Measurements from ENCODE around the gene TMEM154.

Gene TMEM154

GRCh38 chr4:152599095-152599494 lies 80.7 kb downstream of the TMEM154 start:
- in situ Hi-C loops (cut with HindIII; ENCODE audit: low sequenced_read_pairs): no loop called here

DNA sequence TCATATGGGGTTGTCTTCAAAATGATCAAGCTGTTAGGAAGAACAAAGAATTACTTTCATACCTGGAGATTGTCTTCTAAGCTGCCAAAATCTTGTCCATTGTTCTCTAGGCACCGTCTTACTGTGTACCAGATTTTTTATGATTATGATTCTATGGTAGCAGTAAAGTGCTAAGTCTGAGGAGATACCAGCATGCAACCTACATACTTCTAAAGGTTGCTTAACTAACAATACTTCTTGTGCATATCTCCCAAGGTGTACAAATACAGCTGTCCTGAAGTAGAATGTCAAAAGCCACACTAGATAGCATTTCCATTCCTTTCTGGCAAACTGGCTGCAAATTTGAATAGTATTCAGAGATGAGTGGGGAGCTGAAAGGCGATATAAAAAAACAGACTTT lies 81.3 kb downstream of the TMEM154 start:
- in situ Hi-C loops (cut with HindIII; ENCODE audit: low sequenced_read_pairs): no loop called here

DNA sequence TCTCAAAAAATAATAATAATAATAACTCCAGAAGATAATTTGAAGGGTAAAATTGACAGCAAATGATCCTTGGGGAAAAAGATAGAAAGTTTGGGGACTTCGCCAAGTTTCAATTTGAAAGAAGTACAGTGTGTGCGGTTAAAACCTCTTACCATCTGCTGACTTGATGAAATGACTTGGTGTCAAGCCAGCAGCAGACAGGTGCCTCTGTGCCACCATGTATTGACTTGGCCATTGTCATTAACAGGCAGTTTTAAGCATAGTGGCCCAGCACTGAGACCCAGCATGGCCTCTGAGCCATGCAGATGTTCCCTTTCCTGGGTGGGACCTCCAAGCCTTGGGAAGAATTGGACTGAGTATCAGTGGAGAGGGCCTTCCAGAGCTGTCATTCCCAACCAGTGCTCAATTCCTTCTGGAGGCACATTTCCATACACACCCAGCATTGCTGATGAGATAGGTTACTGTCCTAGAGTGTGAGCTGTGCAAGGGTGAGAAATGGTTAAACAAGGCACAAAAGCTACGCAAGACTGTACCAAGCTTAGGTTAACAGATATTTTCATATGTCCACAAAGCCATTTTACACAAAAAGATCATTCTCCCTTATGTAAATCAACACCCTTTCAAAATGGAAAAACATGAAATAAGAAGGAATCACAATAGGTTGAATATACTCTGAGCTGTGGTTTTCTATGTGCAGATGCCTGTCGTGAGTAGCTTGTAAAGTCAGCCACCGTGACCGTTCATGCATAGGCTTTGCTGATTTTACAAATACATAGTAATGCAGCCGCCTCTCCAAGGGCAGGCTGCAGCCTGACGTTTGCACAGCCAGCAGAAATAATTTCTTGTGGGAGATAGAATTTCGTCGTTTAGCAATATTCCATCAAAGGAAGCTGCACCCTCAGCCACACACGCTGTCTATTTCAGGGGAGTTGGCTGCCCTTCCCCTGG lies 84.5 kb downstream of the TMEM154 start:
- in situ Hi-C loops (cut with HindIII; ENCODE audit: low sequenced_read_pairs): no loop called here

GRCh38 chr4:152594057-152594456 lies 85.7 kb downstream of the TMEM154 start:
- in situ Hi-C loops (cut with HindIII; ENCODE audit: low sequenced_read_pairs): no loop called here

DNA sequence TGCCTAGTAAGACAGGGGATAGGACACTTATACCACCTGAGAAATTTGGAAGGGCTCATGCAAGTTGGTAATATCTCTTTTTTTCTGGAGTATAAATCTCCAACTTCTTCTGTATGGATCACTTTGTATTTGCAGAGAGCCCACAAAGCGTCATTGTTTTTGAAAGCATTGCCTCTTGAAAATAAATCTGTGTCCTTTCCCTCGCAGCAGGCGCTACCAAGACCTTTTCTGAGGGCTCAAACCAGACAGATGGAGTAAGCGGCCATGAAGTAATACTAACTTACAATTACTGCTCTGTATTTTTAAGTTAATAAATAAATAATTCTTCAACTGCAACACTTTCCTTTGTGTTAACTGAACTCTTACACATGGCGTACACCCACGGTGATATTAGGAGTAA lies 87.9 kb downstream of the TMEM154 start:
- in situ Hi-C loops (cut with HindIII; ENCODE audit: low sequenced_read_pairs): no loop called here

GRCh38 chr4:152591396-152591795 lies 88.4 kb downstream of the TMEM154 start:
- in situ Hi-C loops (cut with HindIII; ENCODE audit: low sequenced_read_pairs): no loop called here

- in situ Hi-C loops (cut with HindIII; ENCODE audit: low sequenced_read_pairs): no loop called here
These were observed 89.4 kb downstream of the TMEM154 start for GRCh38 chr4:152590179-152591031.

DNA sequence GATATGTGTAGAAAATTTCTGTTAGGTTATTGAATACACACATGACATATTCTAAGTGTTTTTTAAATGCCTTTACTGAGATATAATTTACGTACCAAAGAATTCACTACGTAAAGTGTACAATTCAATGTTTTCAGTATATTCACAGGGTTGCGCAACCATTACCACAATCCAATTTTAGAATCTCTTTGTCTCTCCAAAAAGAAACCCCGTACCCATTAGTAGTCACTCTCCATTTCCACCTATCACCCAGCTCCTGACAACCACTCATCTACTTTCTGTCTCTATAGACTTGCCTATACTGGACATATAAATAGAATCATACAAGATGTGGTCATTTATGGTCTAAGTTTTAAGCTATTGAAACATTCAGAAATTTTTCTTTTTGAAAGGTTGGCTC lies 90.9 kb downstream of the TMEM154 start:
- in situ Hi-C loops (cut with HindIII; ENCODE audit: low sequenced_read_pairs): no loop called here

DNA sequence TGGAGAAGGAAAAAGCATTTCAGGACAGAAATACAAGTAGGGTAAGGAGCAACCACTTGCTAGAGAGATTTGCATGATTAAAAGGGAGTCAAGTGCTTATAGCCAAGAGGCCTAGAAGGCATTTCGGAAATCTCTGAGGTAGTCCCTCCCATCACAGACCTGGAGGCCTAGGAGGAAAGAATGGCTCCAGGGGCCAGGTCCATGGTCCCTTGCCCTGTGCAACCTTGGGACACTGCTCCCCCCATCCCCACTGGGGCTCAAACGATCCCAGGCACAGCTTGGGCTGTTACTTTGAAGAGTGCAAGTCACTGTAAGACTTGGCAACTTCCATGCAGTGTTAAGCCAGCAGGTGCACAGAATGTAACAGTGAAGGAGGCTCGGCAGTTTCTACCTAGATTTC lies 92.7 kb downstream of the TMEM154 start:
- in situ Hi-C loops (cut with HindIII; ENCODE audit: low sequenced_read_pairs): no loop called here

GRCh38 chr4:152586668-152587067 lies 93.1 kb downstream of the TMEM154 start:
- in situ Hi-C loops (cut with HindIII; ENCODE audit: low sequenced_read_pairs): no loop called here

DNA sequence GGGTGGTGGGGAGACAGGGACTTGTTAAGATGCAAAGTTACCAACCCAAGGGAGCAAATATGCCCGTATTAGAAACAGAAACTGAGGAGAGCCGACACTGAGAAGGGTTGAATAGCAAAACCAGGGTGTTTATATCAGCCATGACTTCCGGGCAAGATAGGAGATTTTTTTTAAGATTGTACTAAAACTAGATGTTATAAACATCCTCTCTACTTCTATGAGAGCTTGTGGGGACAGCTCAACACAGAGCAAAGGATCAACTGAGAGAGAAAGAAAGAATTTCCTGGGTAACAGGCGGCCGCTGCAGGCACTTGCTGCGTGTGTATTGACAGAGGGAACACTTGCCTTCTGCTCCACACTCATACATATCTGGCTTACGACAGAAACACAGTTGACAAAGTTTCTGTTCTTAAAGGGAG lies 94.8 kb downstream of the TMEM154 start:
- in situ Hi-C loops (cut with HindIII; ENCODE audit: low sequenced_read_pairs): no loop called here

DNA sequence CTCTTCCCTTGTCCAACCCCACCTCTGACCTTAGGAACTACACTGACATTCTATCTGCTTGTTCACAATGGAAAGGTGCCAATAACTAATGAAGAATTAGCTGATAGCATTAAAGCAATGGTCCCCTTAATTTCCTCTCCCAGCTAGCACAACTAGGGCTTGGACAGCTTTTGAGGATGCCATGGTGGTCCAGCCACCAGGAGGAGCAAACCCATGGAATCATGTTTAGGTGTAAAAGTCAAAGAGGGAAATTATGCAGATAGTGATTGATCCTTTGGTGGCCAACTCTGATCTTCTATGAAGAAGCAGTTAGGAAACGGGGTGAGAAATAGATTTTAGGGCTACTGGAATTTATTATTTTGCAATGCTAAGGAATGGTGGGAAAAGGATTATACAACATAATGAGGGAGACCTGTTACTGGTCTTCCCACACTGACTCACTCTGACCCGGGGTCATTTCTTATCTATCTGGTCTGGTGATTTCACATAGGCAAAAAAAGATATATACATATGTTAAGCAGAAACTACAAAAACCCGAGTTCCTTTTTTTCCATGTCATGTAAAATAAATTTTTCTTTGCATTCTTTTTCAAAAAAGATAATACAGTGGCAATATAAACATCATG lies 98.1 kb downstream of the TMEM154 start:
- in situ Hi-C loops (cut with HindIII; ENCODE audit: low sequenced_read_pairs): no loop called here

- in situ Hi-C loops (cut with HindIII; ENCODE audit: low sequenced_read_pairs): no loop called here
These were observed 99.9 kb downstream of the TMEM154 start for GRCh38 chr4:152579916-152580315.

GRCh38 chr4:152579107-152579764 lies 100.6 kb downstream of the TMEM154 start:
- in situ Hi-C loops (cut with HindIII; ENCODE audit: low sequenced_read_pairs): no loop called here

DNA sequence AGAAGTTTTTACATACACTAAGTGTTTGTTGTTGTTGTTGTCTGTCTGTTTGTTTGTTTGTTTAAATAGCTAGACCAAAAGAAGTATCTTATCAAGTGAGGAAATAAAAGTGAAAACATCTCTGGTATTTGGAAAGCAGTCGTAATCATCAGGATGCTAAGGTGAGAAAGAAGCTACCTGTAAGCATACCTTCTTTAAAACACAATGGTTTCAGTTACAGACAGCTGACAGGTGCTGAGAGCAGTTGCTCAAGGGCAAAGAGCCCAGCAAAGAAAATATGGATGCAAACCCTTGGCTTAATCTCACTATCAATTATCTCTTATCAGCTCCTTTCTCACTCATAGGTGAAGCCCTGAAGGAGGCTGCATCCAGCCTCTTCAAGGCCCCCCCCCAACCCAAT lies 101.1 kb downstream of the TMEM154 start:
- in situ Hi-C loops (cut with HindIII; ENCODE audit: low sequenced_read_pairs): no loop called here

GRCh38 chr4:152577708-152578396 lies 101.9 kb downstream of the TMEM154 start:
- in situ Hi-C loops (cut with HindIII; ENCODE audit: low sequenced_read_pairs): no loop called here

GRCh38 chr4:152575533-152575932 lies 104.3 kb downstream of the TMEM154 start:
- in situ Hi-C loops (cut with HindIII; ENCODE audit: low sequenced_read_pairs): no loop called here

DNA sequence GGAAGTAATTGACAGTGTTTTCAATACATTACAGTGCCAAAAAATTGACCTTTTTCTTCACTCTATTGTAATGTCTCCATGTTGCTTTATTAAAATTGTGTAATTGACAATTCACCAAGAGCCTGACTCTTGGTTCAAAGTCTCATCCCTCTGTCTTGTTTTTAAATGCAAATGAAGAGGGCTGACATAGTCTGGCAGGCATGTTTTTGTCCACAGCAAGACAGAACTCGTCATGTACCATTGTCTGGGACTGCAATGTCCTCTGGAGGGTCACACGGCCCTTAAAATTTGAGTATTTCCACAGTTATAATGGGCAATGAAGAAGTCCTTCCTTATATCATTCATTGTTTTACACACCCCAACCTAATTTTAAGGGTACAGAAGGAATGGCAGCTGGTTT lies 105.9 kb downstream of the TMEM154 start:
- in situ Hi-C loops (cut with HindIII; ENCODE audit: low sequenced_read_pairs): no loop called here

DNA sequence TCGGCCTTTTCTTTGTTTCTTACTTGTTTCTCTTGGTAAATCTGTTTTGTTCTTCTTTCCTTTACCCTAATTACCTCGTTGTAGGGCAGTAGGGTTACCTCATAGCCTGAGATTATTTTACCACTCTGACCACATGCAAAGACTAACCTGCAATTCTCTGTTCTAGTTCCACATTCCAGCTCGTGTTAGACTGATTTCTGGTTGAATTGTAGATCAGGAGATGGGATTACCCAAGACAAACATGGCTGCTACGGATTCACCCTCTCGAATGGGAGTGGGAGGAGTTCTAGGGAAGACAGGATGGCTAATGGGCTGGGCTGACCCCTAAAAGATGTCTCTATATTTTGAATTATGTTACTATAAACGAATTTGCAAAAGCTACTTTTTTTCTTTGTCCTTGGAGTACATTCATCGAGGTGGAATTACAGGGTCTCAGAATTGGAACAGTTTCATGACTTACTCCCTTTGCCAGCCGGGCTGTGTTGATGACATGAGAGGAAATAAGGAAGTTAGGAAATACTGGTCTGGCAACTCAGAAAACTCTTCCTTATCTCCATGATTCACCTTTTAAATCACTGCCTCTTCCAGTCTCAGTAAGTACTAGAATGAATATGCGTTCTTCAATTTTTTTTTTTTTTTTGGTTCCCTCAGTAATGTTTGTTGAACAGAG lies 107.2 kb downstream of the TMEM154 start:
- in situ Hi-C loops (cut with HindIII; ENCODE audit: low sequenced_read_pairs): no loop called here

DNA sequence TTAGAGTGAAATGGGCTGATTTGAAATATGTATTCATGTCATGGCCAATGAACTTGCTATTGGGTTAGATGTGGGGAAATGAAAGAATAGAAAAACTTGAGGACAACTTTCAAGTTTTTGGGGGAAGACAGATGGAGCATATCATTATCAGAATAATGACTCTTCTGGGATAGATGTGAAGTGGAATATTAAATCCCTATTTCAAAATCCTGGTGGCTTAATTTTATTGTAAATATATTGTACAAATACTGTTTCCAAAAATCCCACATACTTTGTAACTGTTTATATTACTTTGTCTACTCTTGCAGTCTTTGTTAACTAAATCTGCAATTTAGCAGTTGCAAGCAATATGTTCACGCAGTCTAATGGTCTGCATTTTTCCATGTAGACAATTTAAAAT lies 108.0 kb downstream of the TMEM154 start:
- in situ Hi-C loops (cut with HindIII; ENCODE audit: low sequenced_read_pairs): no loop called here

Measured in endothelial cell of hepatic sinusoid (primary cell).